K562 (cell line): ENCODE data around the gene MYBL2. TPM values are rescaled to one million over a fixed set of nuclear protein-coding genes. Genes with fewer than 3 reads are reported as not detected.
A peak's percentile ranks its signal among the peaks of the same experiment; 100 is the strongest.

ENCODE experiments used
- ATF7 ChIP-seq: fragments of 450-650 bp; IDR thresholded peaks from 2 replicates; pipeline ENCODE4 v1.7.1; 2014; ENCODE audit warnings: mild to moderate bottlenecking, moderate library complexity
- DNMT1 ChIP-seq: fragments of 450-650 bp; IDR thresholded peaks from 2 replicates; pipeline ENCODE4 v1.6.1; 2016; ENCODE audit warnings: antibody characterized with exemption, mild to moderate bottlenecking
- FIP1L1 ChIP-seq: fragments of 200-400 bp; formaldehyde crosslinking; IDR thresholded peaks from 2 replicates; pipeline ENCODE4 v1.6.1; 2018; ENCODE audit warnings: mild to moderate bottlenecking, low read depth, low read length; ENCODE audit not compliant: poor library complexity, severe bottlenecking
- NFIC ChIP-seq: fragments of 450-650 bp; IDR thresholded peaks from 2 replicates; pipeline ENCODE4 v1.6.1; 2017; ENCODE audit warnings: mild to moderate bottlenecking, inconsistent platforms
- NKRF ChIP-seq: fragments of 450-650 bp; IDR thresholded peaks from 2 replicates; pipeline ENCODE4 v1.6.1; 2016; ENCODE audit warnings: borderline replicate concordance
- NR2F6 ChIP-seq: fragments of 450-650 bp; formaldehyde crosslinking; IDR thresholded peaks from 2 replicates; pipeline ENCODE4 v1.4.0; 2020; ENCODE audit warnings: mild to moderate bottlenecking
- SOX6 ChIP-seq: fragments of 450-650 bp; IDR thresholded peaks from 2 replicates; pipeline ENCODE4 v1.6.1; 2014; ENCODE audit warnings: mild to moderate bottlenecking
- ZFX ChIP-seq: sonication (generic); formaldehyde crosslinking; IDR thresholded peaks from 2 replicates; pipeline ENCODE4 v1.8.0; 2022; ENCODE audit warnings: mild to moderate bottlenecking, missing genetic modification reagents, moderate library complexity
- ZZZ3 ChIP-seq: fragments of 450-650 bp; IDR thresholded peaks from 2 replicates; pipeline ENCODE4 v1.6.1; 2016; ENCODE audit warnings: antibody characterized with exemption, mild to moderate bottlenecking, moderate library complexity
- polyA plus RNA-seq, 8 experiments: library from polyadenylated mRNA; depleted of rRNA in 4 of 8; stranded (reverse) in 5 of 8; unstranded in 3 of 8; fragments of >200 nt; fragmentation: Nextera tagmentation in 2 of 8; fragmentation: Illumina TruSeq in 1 of 8; extraction: Ambion mirVana in 2 of 8; extraction: Trizol in 1 of 8; gene quantifications; 2 replicates each; pipeline versions ENCODE4 v1.2.1 to v1.2.3, GENCODE V29; 2011 to 2014; ENCODE audit warnings: inconsistent platforms in 1 of 8, missing spikeins in 1 of 8
- total RNA-seq, 7 experiments: library from RNA; depleted of rRNA in 6 of 7; stranded (reverse); fragments of >200 nt in 6 of 7; fragmentation: Illumina TruSeq in 2 of 7; extraction: Trizol in 2 of 7; gene quantifications; 2 replicates each; pipeline versions ENCODE4 v1.2.1 to v1.2.3, GENCODE V29; 2011 to 2021; ENCODE audit warnings: low replicate concordance in 1 of 7
- TF ChIP-seq, protein P1 (sequence below): sonication (generic); formaldehyde crosslinking; IDR thresholded peaks from 2 replicates; pipeline ENCODE4 v1.8.0; 2022; ENCODE audit warnings: mild to moderate bottlenecking, missing genetic modification reagents
- TF ChIP-seq, protein P2 (sequence below): fragments of 450-650 bp; IDR thresholded peaks from 2 replicates; pipeline ENCODE4 v1.6.1; 2018; ENCODE audit warnings: mild to moderate bottlenecking, low read depth; ENCODE audit not compliant: partially characterized antibody
- TF ChIP-seq, protein P3 (sequence below): fragments of 250-450 bp; sonication (Bioruptor Pico); IDR thresholded peaks from 2 replicates; pipeline ENCODE4 v1.4.0; 2020; ENCODE audit warnings: mild to moderate bottlenecking, moderate library complexity
- TF ChIP-seq, protein P4 (sequence below): fragments of 250-450 bp; sonication (Bioruptor Pico); IDR thresholded peaks from 2 replicates; pipeline ENCODE4 v1.5.0; 2021
- TF ChIP-seq, protein P5 (sequence below): fragments of 450-650 bp; formaldehyde crosslinking; IDR thresholded peaks from 2 replicates; pipeline ENCODE4 v1.4.0; 2020; ENCODE audit warnings: mild to moderate bottlenecking, moderate library complexity

Gene MYBL2
- total and polyA plus RNA-seq, 9 of the 15 experiments (the other 6 are each of a cell fraction or from before 2014, with no cell fraction given) = 4.4 to 169 (median 52.5) TPM

GRCh38 chr20:43667341-43668132, 623 bp downstream of the MYBL2 start (continued):
- TF ChIP-seq, protein P1, sequence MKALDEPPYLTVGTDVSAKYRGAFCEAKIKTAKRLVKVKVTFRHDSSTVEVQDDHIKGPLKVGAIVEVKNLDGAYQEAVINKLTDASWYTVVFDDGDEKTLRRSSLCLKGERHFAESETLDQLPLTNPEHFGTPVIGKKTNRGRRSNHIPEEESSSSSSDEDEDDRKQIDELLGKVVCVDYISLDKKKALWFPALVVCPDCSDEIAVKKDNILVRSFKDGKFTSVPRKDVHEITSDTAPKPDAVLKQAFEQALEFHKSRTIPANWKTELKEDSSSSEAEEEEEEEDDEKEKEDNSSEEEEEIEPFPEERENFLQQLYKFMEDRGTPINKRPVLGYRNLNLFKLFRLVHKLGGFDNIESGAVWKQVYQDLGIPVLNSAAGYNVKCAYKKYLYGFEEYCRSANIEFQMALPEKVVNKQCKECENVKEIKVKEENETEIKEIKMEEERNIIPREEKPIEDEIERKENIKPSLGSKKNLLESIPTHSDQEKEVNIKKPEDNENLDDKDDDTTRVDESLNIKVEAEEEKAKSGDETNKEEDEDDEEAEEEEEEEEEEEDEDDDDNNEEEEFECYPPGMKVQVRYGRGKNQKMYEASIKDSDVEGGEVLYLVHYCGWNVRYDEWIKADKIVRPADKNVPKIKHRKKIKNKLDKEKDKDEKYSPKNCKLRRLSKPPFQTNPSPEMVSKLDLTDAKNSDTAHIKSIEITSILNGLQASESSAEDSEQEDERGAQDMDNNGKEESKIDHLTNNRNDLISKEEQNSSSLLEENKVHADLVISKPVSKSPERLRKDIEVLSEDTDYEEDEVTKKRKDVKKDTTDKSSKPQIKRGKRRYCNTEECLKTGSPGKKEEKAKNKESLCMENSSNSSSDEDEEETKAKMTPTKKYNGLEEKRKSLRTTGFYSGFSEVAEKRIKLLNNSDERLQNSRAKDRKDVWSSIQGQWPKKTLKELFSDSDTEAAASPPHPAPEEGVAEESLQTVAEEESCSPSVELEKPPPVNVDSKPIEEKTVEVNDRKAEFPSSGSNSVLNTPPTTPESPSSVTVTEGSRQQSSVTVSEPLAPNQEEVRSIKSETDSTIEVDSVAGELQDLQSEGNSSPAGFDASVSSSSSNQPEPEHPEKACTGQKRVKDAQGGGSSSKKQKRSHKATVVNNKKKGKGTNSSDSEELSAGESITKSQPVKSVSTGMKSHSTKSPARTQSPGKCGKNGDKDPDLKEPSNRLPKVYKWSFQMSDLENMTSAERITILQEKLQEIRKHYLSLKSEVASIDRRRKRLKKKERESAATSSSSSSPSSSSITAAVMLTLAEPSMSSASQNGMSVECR (CRISPR knock-in tag) = 0 out of 2 replicates have a peak, but pooled peaks have one; percentile 27
- TF ChIP-seq SOX6 = no peak
- TF ChIP-seq, protein P2, sequence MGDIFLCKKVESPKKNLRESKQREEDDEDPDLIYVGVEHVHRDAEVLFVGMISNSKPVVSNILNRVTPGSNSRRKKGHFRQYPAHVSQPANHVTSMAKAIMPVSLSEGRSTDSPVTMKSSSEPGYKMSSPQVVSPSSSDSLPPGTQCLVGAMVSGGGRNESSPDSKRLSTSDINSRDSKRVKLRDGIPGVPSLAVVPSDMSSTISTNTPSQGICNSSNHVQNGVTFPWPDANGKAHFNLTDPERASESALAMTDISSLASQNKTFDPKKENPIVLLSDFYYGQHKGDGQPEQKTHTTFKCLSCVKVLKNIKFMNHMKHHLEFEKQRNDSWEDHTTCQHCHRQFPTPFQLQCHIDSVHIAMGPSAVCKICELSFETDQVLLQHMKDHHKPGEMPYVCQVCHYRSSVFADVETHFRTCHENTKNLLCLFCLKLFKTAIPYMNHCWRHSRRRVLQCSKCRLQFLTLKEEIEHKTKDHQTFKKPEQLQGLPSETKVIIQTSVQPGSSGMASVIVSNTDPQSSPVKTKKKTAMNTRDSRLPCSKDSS = no peak
- 0 out of 2 replicates have a peak, but pooled peaks have one; percentile 57 for TF ChIP-seq NKRF
- TF ChIP-seq, protein P3, sequence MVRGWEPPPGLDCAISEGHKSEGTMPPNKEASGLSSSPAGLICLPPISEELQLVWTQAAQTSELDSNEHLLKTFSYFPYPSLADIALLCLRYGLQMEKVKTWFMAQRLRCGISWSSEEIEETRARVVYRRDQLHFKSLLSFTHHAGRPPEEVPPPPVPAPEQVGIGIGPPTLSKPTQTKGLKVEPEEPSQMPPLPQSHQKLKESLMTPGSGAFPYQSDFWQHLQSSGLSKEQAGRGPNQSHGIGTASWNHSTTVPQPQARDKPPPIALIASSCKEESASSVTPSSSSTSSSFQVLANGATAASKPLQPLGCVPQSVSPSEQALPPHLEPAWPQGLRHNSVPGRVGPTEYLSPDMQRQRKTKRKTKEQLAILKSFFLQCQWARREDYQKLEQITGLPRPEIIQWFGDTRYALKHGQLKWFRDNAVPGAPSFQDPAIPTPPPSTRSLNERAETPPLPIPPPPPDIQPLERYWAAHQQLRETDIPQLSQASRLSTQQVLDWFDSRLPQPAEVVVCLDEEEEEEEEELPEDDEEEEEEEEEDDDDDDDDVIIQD (CRISPR knock-in tag) = no peak
- TF ChIP-seq DNMT1 = no peak
- TF ChIP-seq, protein P4, sequence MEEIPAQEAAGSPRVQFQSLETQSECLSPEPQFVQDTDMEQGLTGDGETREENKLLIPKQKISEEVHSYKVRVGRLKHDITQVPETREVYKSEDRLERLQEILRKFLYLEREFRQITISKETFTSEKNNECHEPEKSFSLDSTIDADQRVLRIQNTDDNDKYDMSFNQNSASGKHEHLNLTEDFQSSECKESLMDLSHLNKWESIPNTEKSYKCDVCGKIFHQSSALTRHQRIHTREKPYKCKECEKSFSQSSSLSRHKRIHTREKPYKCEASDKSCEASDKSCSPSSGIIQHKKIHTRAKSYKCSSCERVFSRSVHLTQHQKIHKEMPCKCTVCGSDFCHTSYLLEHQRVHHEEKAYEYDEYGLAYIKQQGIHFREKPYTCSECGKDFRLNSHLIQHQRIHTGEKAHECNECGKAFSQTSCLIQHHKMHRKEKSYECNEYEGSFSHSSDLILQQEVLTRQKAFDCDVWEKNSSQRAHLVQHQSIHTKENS = no peak
- no peak for TF ChIP-seq ZZZ3
- TF ChIP-seq NR2F6 (CRISPR knock-in tag) = no peak
- TF ChIP-seq ZFX (CRISPR knock-in tag) = peak; percentile 38
- TF ChIP-seq FIP1L1 = no peak
- peak; percentile 87 for TF ChIP-seq ATF7
- TF ChIP-seq NFIC = peak; percentile 82
- TF ChIP-seq, protein P5, sequence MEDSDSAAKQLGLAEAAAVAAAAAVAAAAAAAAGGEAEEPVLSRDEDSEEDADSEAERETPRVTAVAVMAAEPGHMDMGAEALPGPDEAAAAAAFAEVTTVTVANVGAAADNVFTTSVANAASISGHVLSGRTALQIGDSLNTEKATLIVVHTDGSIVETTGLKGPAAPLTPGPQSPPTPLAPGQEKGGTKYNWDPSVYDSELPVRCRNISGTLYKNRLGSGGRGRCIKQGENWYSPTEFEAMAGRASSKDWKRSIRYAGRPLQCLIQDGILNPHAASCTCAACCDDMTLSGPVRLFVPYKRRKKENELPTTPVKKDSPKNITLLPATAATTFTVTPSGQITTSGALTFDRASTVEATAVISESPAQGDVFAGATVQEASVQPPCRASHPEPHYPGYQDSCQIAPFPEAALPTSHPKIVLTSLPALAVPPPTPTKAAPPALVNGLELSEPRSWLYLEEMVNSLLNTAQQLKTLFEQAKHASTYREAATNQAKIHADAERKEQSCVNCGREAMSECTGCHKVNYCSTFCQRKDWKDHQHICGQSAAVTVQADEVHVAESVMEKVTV (CRISPR knock-in tag) = no peak
